Measurements from ENCODE around the gene MMP25. TPM values are rescaled to one million over a fixed set of nuclear protein-coding genes. Genes with fewer than 3 reads are reported as not detected.
A peak's percentile ranks its signal among the peaks of the same experiment; 100 is the strongest.

MMP25 gene
- total and polyA plus RNA-seq, 9 of the 15 experiments (the other 6 are each of a cell fraction or from before 2014, with no cell fraction given) = 0.03 to 0.04 TPM; not detected in 7

DNA sequence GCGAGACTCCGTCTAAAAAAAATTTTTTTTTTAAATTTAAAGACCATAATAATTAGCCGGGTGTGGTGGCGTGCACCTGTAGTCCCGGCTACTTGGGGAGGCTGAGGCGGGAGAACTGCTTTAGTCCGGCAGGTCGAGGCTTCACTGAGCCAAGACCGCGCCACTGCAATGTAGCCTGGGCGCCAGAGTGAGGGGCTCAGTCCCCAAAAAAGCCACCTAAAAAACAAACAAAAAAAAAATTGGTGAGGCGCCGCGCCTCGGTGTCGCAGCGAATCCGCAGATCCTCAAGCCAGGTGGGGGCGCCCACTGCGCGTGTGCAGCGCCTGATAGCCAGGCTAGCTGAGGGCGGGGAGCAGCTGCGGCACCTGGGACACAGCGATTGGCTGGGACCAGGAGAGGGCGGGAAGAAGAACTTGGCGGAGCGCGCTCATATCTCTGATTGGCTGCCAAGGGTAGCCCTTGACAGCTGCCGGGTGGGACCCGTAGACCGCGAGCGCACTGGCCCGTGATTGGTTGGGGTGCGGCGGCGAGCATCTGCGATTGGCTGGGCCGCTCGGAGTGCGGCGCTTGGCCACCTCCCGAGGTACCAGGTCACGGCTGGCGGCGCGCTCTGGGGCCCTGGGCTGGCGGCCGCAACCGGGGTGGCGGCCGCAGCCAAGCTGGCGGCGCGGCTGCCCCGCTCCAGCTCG, 42.6 kb upstream of the MMP25 start (continued):
- TF ChIP-seq MEF2A (IDR thresholded peaks at IDR 0.05; ENCODE audit: control insufficient read depth, low read depth, low read length) (no peak), KLF6 (CRISPR knock-in tag; IDR thresholded peaks at IDR 0.05; ENCODE audit: borderline replicate concordance) (no peak), POLR2AphosphoS5 (IDR thresholded peaks at IDR 0.05; ENCODE audit: control insufficient read depth, insufficient read depth, low read depth, low read length) (no peak), ZNF175 (CRISPR knock-in tag; IDR thresholded peaks at IDR 0.05; ENCODE audit: low read depth) (no peak), VEZF1 (CRISPR knock-in tag; IDR thresholded peaks at IDR 0.05) (peak; percentile 22), ZNF354B (CRISPR knock-in tag; IDR thresholded peaks at IDR 0.05) (no peak), MYC (IDR thresholded peaks at IDR 0.05; ENCODE audit: low read depth, low read length) (peak; percentile 57), MYC (CRISPR knock-in tag; IDR thresholded peaks at IDR 0.05; ENCODE audit: borderline replicate concordance, low read depth) (no peak), ZNF384 (IDR thresholded peaks at IDR 0.05; ENCODE audit: low read depth, low read length) (peak; percentile 95), KLF16 (IDR thresholded peaks at IDR 0.05) (0 out of 2 replicates have a peak, but pooled peaks have one; percentile 6), HSF4 (CRISPR knock-in tag; IDR thresholded peaks at IDR 0.05; ENCODE audit: borderline replicate concordance) (no peak), NR3C1 (CRISPR knock-in tag; IDR thresholded peaks at IDR 0.05) (no peak), HNRNPH1 (optimal IDR thresholded peaks at IDR 0.05; ENCODE audit: low read depth, low read length) (no peak), CBX3 (IDR thresholded peaks at IDR 0.05; ENCODE audit: borderline replicate concordance in 1 of 2, low read length in 2 of 2) (no peak), ZNF239 (CRISPR knock-in tag; IDR thresholded peaks at IDR 0.05) (no peak), EWSR1 (IDR thresholded peaks at IDR 0.05; ENCODE audit: borderline replicate concordance, low read depth, partially characterized antibody) (no peak), TRIM28 (IDR thresholded peaks at IDR 0.05) (peak; percentile 74), CREM (IDR thresholded peaks at IDR 0.05; ENCODE audit: low read depth) (no peak; the same call in none of the 2 replicates), CCAR2 (IDR thresholded peaks at IDR 0.05; ENCODE audit: low read depth, low read length) (no peak), EP300 (IDR thresholded peaks at IDR 0.05; ENCODE audit: low read length) (peak; percentile 18; the same call in 1 of the 2 replicates), SRF (CRISPR knock-in tag; IDR thresholded peaks at IDR 0.05) (no peak), ZNF696 (CRISPR knock-in tag; conservative IDR thresholded peaks at IDR 0.05) (no peak), ZNF436 (CRISPR knock-in tag; IDR thresholded peaks at IDR 0.05) (no peak), SRSF7 (optimal IDR thresholded peaks at IDR 0.05; ENCODE audit: low read depth, low read length) (no peak)
- TF ChIP-seq, protein P1, sequence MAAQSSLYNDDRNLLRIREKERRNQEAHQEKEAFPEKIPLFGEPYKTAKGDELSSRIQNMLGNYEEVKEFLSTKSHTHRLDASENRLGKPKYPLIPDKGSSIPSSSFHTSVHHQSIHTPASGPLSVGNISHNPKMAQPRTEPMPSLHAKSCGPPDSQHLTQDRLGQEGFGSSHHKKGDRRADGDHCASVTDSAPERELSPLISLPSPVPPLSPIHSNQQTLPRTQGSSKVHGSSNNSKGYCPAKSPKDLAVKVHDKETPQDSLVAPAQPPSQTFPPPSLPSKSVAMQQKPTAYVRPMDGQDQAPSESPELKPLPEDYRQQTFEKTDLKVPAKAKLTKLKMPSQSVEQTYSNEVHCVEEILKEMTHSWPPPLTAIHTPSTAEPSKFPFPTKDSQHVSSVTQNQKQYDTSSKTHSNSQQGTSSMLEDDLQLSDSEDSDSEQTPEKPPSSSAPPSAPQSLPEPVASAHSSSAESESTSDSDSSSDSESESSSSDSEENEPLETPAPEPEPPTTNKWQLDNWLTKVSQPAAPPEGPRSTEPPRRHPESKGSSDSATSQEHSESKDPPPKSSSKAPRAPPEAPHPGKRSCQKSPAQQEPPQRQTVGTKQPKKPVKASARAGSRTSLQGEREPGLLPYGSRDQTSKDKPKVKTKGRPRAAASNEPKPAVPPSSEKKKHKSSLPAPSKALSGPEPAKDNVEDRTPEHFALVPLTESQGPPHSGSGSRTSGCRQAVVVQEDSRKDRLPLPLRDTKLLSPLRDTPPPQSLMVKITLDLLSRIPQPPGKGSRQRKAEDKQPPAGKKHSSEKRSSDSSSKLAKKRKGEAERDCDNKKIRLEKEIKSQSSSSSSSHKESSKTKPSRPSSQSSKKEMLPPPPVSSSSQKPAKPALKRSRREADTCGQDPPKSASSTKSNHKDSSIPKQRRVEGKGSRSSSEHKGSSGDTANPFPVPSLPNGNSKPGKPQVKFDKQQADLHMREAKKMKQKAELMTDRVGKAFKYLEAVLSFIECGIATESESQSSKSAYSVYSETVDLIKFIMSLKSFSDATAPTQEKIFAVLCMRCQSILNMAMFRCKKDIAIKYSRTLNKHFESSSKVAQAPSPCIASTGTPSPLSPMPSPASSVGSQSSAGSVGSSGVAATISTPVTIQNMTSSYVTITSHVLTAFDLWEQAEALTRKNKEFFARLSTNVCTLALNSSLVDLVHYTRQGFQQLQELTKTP (IDR thresholded peaks at IDR 0.05; ENCODE audit: low read depth in 1 of 2, partially characterized antibody in 2 of 2) = peak in 1 of 2 experiments; percentile 22

Measured in K562 (cell line).